Testis (tissue), 2 donors: ENCODE measurements around the gene SAP25.

Experiments
- CTCF ChIP-seq, 3 experiments: fragments of 450-650 bp in 2 of 3; fragments of 200-600 bp in 1 of 3; sonication (generic) in 1 of 3; IDR thresholded peaks; one replicate each; pipeline ENCODE4 v1.5.1; 2016 to 2019; ENCODE audit warnings: antibody characterized with exemption in 3 of 3, mild to moderate bottlenecking in 2 of 3, moderate library complexity in 1 of 3
- POLR2A ChIP-seq: fragments of 450-650 bp; IDR thresholded peaks from one replicate; pipeline ENCODE4 v1.6.1; 2017; ENCODE audit warnings: antibody characterized with exemption, mild to moderate bottlenecking, moderate library complexity

GRCh38 chr7:100604976-100605911 lies 31.5 kb upstream of the SAP25 start:
- no peak for TF ChIP-seq CTCF (IDR thresholded peaks at IDR 0.05)
- no peak for TF ChIP-seq POLR2A
